Activated CD4-positive, alpha-beta T cell treated with anti-CD3 and anti-CD28 coated beads for 24 hours (primary cell): ENCODE results near the gene PRR36.

Experiments used
- DNase-seq, 2 donors: peaks; one replicate each; pipeline ENCODE4 v3.0.0-alpha.2; 2020; ENCODE audit warnings: low read depth in 2 of 2

Gene PRR36

GRCh38 chr19:7819337-7819736 lies 54.9 kb downstream of the PRR36 start:
- no peak for DNase-seq

GRCh38 chr19:7818806-7819205 lies 55.4 kb downstream of the PRR36 start:
- no peak for DNase-seq
